ENCODE results near the gene LPP. TPM values are rescaled to one million over a fixed set of nuclear protein-coding genes. Genes with fewer than 3 reads are reported as not detected.

Gene LPP
- total RNA-seq, 4 donors from 2014 or later: 109 to 170 (median 132) TPM

DNA sequence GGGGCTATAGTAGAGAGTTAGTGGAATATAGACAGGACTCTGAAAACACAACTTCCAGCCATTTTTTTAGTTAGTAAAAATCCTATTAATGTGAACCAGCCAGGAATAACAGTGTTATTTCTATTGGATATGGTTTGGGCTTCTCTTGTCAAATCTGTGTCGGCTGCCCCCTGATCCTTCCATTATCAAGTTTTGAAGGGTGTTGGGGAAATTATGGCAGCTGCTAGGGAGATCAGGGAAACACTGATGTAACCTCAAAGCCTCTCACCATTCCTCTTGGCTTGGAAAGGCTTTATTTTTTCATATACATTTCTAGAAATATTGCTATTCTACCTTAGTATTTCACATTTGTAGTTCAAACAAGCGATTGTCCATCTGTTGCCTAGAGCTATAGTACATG is 724.1 kb downstream of the LPP start:
- DNase-seq: no peak
- Histone ChIP-seq H3K4me3 (no peak overlapping the region), H3K36me3 (peaks cover 0 to 45% (median 0%) of the 10 kb centered on the region in 3 donors), H3K4me1 (no peaks in the 10 kb centered on the region), H3K9me3 (no peaks in the 10 kb centered on the region), H3K27ac (no peak overlapping the region), H3K27me3 (no peaks in the 10 kb centered on the region)
- TF ChIP-seq, protein P1, sequence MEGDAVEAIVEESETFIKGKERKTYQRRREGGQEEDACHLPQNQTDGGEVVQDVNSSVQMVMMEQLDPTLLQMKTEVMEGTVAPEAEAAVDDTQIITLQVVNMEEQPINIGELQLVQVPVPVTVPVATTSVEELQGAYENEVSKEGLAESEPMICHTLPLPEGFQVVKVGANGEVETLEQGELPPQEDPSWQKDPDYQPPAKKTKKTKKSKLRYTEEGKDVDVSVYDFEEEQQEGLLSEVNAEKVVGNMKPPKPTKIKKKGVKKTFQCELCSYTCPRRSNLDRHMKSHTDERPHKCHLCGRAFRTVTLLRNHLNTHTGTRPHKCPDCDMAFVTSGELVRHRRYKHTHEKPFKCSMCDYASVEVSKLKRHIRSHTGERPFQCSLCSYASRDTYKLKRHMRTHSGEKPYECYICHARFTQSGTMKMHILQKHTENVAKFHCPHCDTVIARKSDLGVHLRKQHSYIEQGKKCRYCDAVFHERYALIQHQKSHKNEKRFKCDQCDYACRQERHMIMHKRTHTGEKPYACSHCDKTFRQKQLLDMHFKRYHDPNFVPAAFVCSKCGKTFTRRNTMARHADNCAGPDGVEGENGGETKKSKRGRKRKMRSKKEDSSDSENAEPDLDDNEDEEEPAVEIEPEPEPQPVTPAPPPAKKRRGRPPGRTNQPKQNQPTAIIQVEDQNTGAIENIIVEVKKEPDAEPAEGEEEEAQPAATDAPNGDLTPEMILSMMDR (IDR thresholded peaks at IDR 0.05): no peak
- no peak for TF ChIP-seq POLR2A (IDR thresholded peaks at IDR 0.05)

DNA sequence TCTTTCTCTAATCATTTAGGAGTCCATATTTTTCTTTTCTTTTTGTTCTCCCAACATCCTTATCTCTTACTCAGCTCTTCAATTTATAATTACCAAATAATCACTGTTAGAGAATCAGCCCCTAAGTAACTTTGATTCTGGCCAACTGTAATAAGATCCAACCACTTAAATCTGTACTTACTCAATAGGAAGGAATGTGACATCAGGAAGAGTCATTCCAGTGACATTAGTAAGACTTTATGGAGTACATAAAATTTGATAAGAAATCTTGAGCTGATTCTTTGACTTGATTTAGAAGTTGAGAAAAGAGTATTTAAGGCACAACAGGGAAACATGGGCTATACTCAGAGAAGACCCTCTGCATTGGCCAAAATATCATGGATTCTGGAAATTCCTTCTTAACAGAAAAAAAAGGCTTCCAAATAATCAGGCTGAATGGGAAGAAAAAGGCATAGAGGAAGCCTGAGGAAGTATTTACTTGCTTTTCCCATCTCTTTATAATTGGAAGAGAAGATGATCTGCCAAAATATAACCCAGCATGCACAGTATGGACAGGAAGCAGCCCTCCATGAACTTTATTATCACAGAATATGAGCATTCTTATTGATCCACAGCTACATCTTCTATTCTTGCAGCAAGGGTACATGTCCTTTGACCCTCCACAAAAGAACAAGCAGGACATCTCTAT is 728.1 kb downstream of the LPP start:
- peaks cover 0 to 17% (median 0%) of the 10 kb centered on the region in 3 donors for H3K36me3 ChIP-seq
- H3K9me3 ChIP-seq: no peaks in the 10 kb centered on the region
- H3K4me3 ChIP-seq: no peak overlapping the region
- no peaks in the 10 kb centered on the region for H3K4me1 ChIP-seq
- H3K27me3 ChIP-seq: no peaks in the 10 kb centered on the region
- TF ChIP-seq, protein P1 (IDR thresholded peaks at IDR 0.05): no peak
- DNase-seq: no peak
- H3K27ac ChIP-seq: no peak overlapping the region

DNA sequence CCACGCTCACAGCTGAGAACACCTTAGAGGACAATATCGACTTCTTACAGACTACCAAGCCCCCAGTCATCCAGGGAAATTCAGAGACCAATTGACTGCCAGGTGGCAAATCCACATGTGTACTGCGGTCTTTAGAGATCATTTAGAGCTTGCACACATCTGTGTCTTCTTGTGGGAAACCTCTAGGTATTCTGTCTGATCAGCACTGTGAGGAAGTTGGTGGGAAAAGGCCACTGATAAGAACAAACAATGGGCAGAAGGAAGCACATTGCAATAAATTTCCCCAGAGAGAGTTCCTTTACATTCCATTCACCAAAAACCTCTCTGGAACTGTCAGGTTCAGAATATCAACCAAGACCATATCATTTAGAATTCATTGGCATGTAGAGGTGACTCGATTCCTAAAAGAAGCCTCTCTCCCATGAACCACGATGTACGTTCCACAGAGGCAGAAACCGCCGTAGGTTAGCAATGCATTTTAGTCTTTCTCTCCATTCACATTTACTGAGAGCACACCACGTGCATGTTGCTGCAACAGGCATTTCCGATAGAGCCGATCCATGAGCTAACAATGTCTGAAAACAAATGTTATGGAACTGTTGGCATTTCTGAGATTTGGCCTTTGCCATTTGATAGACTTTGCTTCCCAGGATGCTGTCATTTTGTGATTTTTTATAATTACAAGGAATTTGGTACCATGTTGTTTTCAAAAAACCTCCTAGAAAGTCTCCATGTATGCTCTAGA is 730.5 kb downstream of the LPP start:
- peaks cover 0 to 17% (median 0%) of the 10 kb centered on the region in 3 donors for H3K36me3 ChIP-seq
- H3K27me3 ChIP-seq: no peaks in the 10 kb centered on the region
- no peaks in the 10 kb centered on the region for H3K4me1 ChIP-seq
- no peak for DNase-seq
- H3K4me3 ChIP-seq: no peak overlapping the region
- TF ChIP-seq, protein P1 (IDR thresholded peaks at IDR 0.05): no peak
- TF ChIP-seq POLR2A (IDR thresholded peaks at IDR 0.05): no peak
- no peak overlapping the region for H3K27ac ChIP-seq
- no peaks in the 10 kb centered on the region for H3K9me3 ChIP-seq

DNA sequence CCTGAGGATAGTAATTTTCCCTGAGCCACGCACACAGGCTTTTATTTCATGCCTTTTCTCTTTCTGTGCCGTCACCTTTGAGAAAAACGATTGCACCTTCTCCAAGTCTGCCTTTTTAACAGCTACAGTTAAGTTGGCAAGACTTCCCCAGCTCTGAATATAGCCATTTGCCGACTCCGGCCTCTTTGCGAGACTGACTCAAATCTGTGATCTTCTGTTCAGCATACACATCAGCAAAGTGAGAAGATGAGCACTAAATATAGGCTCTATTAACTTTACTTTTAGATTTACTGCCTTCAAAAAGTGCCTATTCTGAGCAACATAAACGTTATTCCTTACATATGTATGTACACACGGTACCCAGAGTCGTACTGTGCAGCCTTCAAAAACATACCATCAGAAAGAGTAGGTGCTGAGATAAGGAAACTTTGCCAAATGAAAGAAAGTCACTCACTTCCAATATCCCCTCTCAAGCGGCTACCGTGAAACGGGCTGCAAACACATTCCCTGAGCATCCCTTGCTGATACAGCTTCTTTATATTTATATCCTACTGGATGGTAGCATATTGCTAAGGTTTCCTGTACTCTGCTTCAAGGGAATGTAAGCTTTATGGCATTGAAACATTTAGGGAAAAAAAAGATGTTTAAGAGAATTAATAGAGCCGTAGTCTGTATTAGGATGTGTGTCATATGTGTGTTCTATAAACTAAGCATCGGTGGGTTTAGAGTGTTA is 734.5 kb downstream of the LPP start:
- H3K27ac ChIP-seq: no peak overlapping the region
- H3K4me3 ChIP-seq: no peak overlapping the region
- TF ChIP-seq, protein P1 (IDR thresholded peaks at IDR 0.05): no peak
- TF ChIP-seq POLR2A (IDR thresholded peaks at IDR 0.05): no peak
- DNase-seq: no peak
- no peaks in the 10 kb centered on the region for H3K9me3 ChIP-seq
- no peaks in the 10 kb centered on the region for H3K4me1 ChIP-seq
- H3K36me3 ChIP-seq: no peaks in the 10 kb centered on the region
- no peaks in the 10 kb centered on the region for H3K27me3 ChIP-seq

DNA sequence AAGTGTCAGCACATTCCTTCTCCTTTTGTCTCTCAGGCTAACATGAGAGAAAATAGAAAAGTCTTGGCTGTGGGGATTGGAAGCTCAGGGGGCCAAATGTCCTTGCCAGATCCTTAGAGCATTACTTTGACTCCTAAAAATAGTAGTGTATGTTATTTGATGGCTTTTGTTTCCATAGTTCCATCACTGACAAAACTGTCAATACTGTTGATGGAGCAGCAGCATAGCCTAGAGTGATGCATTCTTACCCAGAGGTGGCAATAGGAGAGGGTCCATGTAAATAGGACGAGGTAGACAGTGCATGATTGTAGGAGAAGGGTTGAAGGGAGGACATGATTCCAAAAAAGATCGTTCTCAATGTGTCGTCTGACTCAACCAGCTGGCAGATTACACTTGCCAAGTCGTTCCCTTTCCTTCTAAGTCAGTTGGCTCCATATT is 735.1 kb downstream of the LPP start:
- no peaks in the 10 kb centered on the region for H3K9me3 ChIP-seq
- TF ChIP-seq POLR2A (IDR thresholded peaks at IDR 0.05): no peak
- TF ChIP-seq, protein P1 (IDR thresholded peaks at IDR 0.05): no peak
- no peaks in the 10 kb centered on the region for H3K36me3 ChIP-seq
- DNase-seq: no peak
- no peak overlapping the region for H3K4me3 ChIP-seq
- no peak overlapping the region for H3K27ac ChIP-seq
- no peaks in the 10 kb centered on the region for H3K27me3 ChIP-seq
- H3K4me1 ChIP-seq: no peaks in the 10 kb centered on the region

All from Peyer's patch (tissue), 4 donors.